A673 (cell line): ENCODE measurements around the gene SHROOM2.

Source experiments
- EZH2 ChIP-seq: fragments of 200-600 bp; sonication (generic); IDR thresholded peaks from 2 replicates; pipeline ENCODE4 v1.6.1; 2017; ENCODE audit warnings: borderline replicate concordance, low read depth, mild to moderate bottlenecking, mixed read lengths, antibody characterized with exemption, low read length; ENCODE audit not compliant: poor library complexity, severe bottlenecking
- TF ChIP-seq, protein P1 (sequence below): fragments of 300-800, 200-600 bp; sonication (generic); conservative IDR thresholded peaks from 2 replicates; pipeline ENCODE4 v1.5.1; 2017; ENCODE audit warnings: low read depth, mild to moderate bottlenecking, antibody characterized with exemption, low read length, moderate library complexity, mixed read lengths

GRCh38 chrX:9856588-9856987 lies 70.4 kb downstream of the SHROOM2 start:
- TF ChIP-seq, protein P1, sequence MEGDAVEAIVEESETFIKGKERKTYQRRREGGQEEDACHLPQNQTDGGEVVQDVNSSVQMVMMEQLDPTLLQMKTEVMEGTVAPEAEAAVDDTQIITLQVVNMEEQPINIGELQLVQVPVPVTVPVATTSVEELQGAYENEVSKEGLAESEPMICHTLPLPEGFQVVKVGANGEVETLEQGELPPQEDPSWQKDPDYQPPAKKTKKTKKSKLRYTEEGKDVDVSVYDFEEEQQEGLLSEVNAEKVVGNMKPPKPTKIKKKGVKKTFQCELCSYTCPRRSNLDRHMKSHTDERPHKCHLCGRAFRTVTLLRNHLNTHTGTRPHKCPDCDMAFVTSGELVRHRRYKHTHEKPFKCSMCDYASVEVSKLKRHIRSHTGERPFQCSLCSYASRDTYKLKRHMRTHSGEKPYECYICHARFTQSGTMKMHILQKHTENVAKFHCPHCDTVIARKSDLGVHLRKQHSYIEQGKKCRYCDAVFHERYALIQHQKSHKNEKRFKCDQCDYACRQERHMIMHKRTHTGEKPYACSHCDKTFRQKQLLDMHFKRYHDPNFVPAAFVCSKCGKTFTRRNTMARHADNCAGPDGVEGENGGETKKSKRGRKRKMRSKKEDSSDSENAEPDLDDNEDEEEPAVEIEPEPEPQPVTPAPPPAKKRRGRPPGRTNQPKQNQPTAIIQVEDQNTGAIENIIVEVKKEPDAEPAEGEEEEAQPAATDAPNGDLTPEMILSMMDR, result no peak
- no peak for TF ChIP-seq EZH2
